GM12865 (cell line): Measurements from ENCODE around the gene PDE3B.

ENCODE experiments used
- DNase-seq: peaks from one replicate; pipeline ENCODE4 v3.0.0; 2010; ENCODE audit warnings: low read depth
- H3K4me3 ChIP-seq: 2 replicates; pipeline ENCODE4 v1.5.1; 2011; ENCODE audit warnings: mild to moderate bottlenecking, low read depth, low read length, control low read depth
- CTCF ChIP-seq: IDR thresholded peaks from 2 replicates; pipeline ENCODE4 v1.5.1; 2011; ENCODE audit warnings: low read length, control low read depth, low read depth, inconsistent platforms; ENCODE audit not compliant: insufficient read depth; ENCODE audit errors: missing control alignments

The PDE3B gene

GRCh38 chr11:14641801-14642200 lies 1.8 kb upstream of the PDE3B start:
- no peak overlapping the region for H3K4me3 ChIP-seq
- no peak for TF ChIP-seq CTCF
- no peak for DNase-seq

- no peak for DNase-seq
- H3K4me3 ChIP-seq: no peak overlapping the region
- TF ChIP-seq CTCF: no peak
Measured at GRCh38 chr11:14642453-14642852, 1.2 kb upstream of the PDE3B start.

- no peak for TF ChIP-seq CTCF
- peak overlapping the region; percentile 92 for H3K4me3 ChIP-seq
- DNase-seq: peak; percentile 5
Measured at GRCh38 chr11:14642873-14643696, 519 bp upstream of the PDE3B start.

- H3K4me3 ChIP-seq: peak overlapping the region; percentile 92
- TF ChIP-seq CTCF: peak; percentile 14
- peak; percentile 52 for DNase-seq
Measured at GRCh38 chr11:14644226-14645014, 816 bp downstream of the PDE3B start.

- peak; percentile 10 for DNase-seq
- TF ChIP-seq CTCF: no peak
Measured at GRCh38 chr11:14645015-14645912, 1.7 kb downstream of the PDE3B start.

More at GRCh38 chr11:14645015-14645912, 1.7 kb downstream of the PDE3B start:
- H3K4me3 ChIP-seq: peak overlapping the region; percentile 92
